ENCODE results near the gene BRI3.
"Not testable (repeated sequence)": the region's sequence is repeated elsewhere in the genome, so short reads cannot be mapped to it uniquely, and the experiment has no call there.

The BRI3 gene

GRCh38 chr7:98315994-98316527 is 34.6 kb downstream of the BRI3 start:
- DNase-seq = not testable (repeated sequence)

- no peak for DNase-seq
These were observed 36.0 kb downstream of the BRI3 start for GRCh38 chr7:98317366-98318040.

- no peak for DNase-seq
These were observed 37.7 kb downstream of the BRI3 start for GRCh38 chr7:98319176-98319575.

GRCh38 chr7:98321301-98321700 is 39.8 kb downstream of the BRI3 start:
- no peak for DNase-seq

GRCh38 chr7:98322331-98323270 is 41.1 kb downstream of the BRI3 start:
- no peak for DNase-seq

- DNase-seq = no peak
These were observed 42.3 kb downstream of the BRI3 start for GRCh38 chr7:98323597-98324322.

GRCh38 chr7:98324782-98325181 is 43.3 kb downstream of the BRI3 start:
- no peak for DNase-seq

GRCh38 chr7:98329100-98329790 is 47.8 kb downstream of the BRI3 start:
- DNase-seq = no peak

GRCh38 chr7:98329791-98330373 is 48.4 kb downstream of the BRI3 start:
- DNase-seq = no peak

- no peak for DNase-seq
These were observed 49.5 kb downstream of the BRI3 start for GRCh38 chr7:98330926-98331529.

- no peak for DNase-seq
These were observed 52.6 kb downstream of the BRI3 start for GRCh38 chr7:98334081-98334480.

- DNase-seq = no peak
These were observed 54.0 kb downstream of the BRI3 start for GRCh38 chr7:98335411-98335977.

- DNase-seq = no peak
These were observed 57.0 kb downstream of the BRI3 start for GRCh38 chr7:98338441-98338840.

- no peak for DNase-seq
These were observed 57.6 kb downstream of the BRI3 start for GRCh38 chr7:98339043-98339442.

- no peak for DNase-seq
These were observed 59.6 kb downstream of the BRI3 start for GRCh38 chr7:98341106-98341505.

Data from suppressor macrophage treated with lipopolysaccharide for 4 hours (primary cell).